SK-N-SH (cell line): ENCODE data around the gene DPH7. TPM values are rescaled to one million over a fixed set of nuclear protein-coding genes. Genes with fewer than 3 reads are reported as not detected.

Experiments used
- CTCF ChIA-PET: fragments of 300-600, 350-600 bp; formaldehyde crosslinking; extraction: SDS; loops from one replicate; lab custom pipeline; 2021; lab: Yijun Ruan, JAX
- POLR2A ChIA-PET: fragments of 350-600 bp; sonication (Branson Sonifier 250); formaldehyde crosslinking; extraction: SDS; loops from one replicate; lab custom pipeline; 2020; ENCODE audit warnings: antibody characterized with exemption, inconsistent platforms; lab: Yijun Ruan, JAX
- DNase-seq: peaks from one replicate; pipeline ENCODE4 v3.0.0; 2012
- H2AFZ ChIP-seq: fragments of 200-600 bp; sonication (generic); 2 replicates; pipeline ENCODE4 v1.8.1; 2016; ENCODE audit warnings: antibody characterized with exemption, mild to moderate bottlenecking, low read depth
- H3F3A ChIP-seq: fragments of 200-600 bp; sonication (generic); replicated peaks from 2 replicates; pipeline ENCODE3; 2016; ENCODE audit warnings: antibody characterized with exemption, mild to moderate bottlenecking; ENCODE audit not compliant: insufficient read depth
- H3K27ac ChIP-seq, 2 experiments: fragments of 200-500 bp in 1 of 2; fragments of 200-600 bp in 1 of 2; sonication (Bioruptor generic) in 1 of 2; sonication (generic), shearing (Covaris generic) in 1 of 2; 2 replicates each; pipeline versions ENCODE4 v1.5.1 to v1.6.1; 2014 to 2016; ENCODE audit warnings: low read depth in 2 of 2, inconsistent platforms in 1 of 2, low read length in 1 of 2, mild to moderate bottlenecking in 1 of 2, mixed read lengths in 1 of 2
- H3K27me3 ChIP-seq: fragments of 200-600 bp; sonication (generic), shearing (Covaris generic); 2 replicates; pipeline ENCODE4 v1.6.1; 2016; ENCODE audit warnings: mixed run types; ENCODE audit not compliant: insufficient read depth
- H3K36me3 ChIP-seq, 2 experiments: fragments of 200-500 bp in 1 of 2; fragments of 200-600 bp in 1 of 2; sonication (Bioruptor generic) in 1 of 2; sonication (generic) in 1 of 2; replicated peaks in 1 of 2; 2 replicates each; pipeline versions ENCODE3 to v1.5.1; 2014 to 2016; ENCODE audit warnings: low read length in 1 of 2, mild to moderate bottlenecking in 1 of 2; ENCODE audit not compliant: insufficient read depth in 2 of 2, control insufficient read depth in 1 of 2
- H3K4me1 ChIP-seq, 2 experiments: fragments of 200-500 bp in 1 of 2; fragments of 200-600 bp in 1 of 2; sonication (Bioruptor generic) in 1 of 2; sonication (generic), shearing (Covaris generic) in 1 of 2; 2 replicates each; pipeline versions ENCODE4 v1.5.1 to v1.6.1; 2014 to 2016; ENCODE audit warnings: low read depth in 1 of 2, low read length in 1 of 2, mixed run types in 1 of 2; ENCODE audit not compliant: insufficient read depth in 2 of 2, control insufficient read depth in 1 of 2
- H3K4me2 ChIP-seq: fragments of 200-600 bp; sonication (generic), shearing (Covaris generic); 2 replicates; pipeline ENCODE4 v1.6.1; 2017; ENCODE audit warnings: mixed run types
- H3K4me3 ChIP-seq, 2 experiments: fragments of 200-500 bp in 1 of 2; fragments of 200-600 bp in 1 of 2; sonication (Bioruptor generic) in 1 of 2; sonication (generic), shearing (Covaris generic) in 1 of 2; 2 replicates each; pipeline versions ENCODE4 v1.5.1 to v1.8.1; 2014 to 2016; ENCODE audit warnings: low read depth in 2 of 2, inconsistent platforms in 1 of 2, low read length in 1 of 2, mild to moderate bottlenecking in 1 of 2, mixed read lengths in 1 of 2, moderate library complexity in 1 of 2
- H3K79me2 ChIP-seq: fragments of 200-600 bp; sonication (generic); 2 replicates; pipeline ENCODE4 v1.8.1; 2017; ENCODE audit warnings: mild to moderate bottlenecking; ENCODE audit not compliant: insufficient read depth
- H3K9ac ChIP-seq: fragments of 200-600 bp; sonication (generic); 2 replicates; pipeline ENCODE4 v1.6.1; 2017; ENCODE audit warnings: mixed run types
- H3K9me2 ChIP-seq: fragments of 200-600 bp; sonication (generic); 2 replicates; pipeline ENCODE4 v1.6.1; 2017; ENCODE audit warnings: mixed run types
- H3K9me3 ChIP-seq: fragments of 200-600 bp; sonication (generic); 2 replicates; pipeline ENCODE4 v1.6.1; 2017; ENCODE audit warnings: mixed run types, mild to moderate bottlenecking, moderate library complexity
- H4K20me1 ChIP-seq: fragments of 200-600 bp; sonication (generic); 2 replicates; pipeline ENCODE4 v1.6.1; 2017; ENCODE audit warnings: mild to moderate bottlenecking, mixed run types; ENCODE audit not compliant: insufficient read depth
- CHD2 ChIP-seq: fragments of 150-350 bp; IDR thresholded peaks from 2 replicates; pipeline ENCODE4 v1.6.1; 2018; ENCODE audit warnings: low read length; ENCODE audit not compliant: partially characterized antibody
- CTCF ChIP-seq: fragments of 200-600 bp; sonication (generic); IDR thresholded peaks from 2 replicates; pipeline ENCODE4 v1.6.1; 2017; ENCODE audit warnings: antibody characterized with exemption, mild to moderate bottlenecking, moderate library complexity
- EZH2phosphoT487 ChIP-seq: fragments of 200-600 bp; sonication (generic); IDR thresholded peaks from 2 replicates; pipeline ENCODE4 v1.6.1; 2017; ENCODE audit warnings: low read depth, mixed run types, mild to moderate bottlenecking, antibody characterized with exemption, moderate library complexity, borderline replicate concordance
- FOXJ3 ChIP-seq: sonication (generic); formaldehyde crosslinking; IDR thresholded peaks from 2 replicates; pipeline ENCODE4 v1.5.1; 2020; ENCODE audit warnings: mild to moderate bottlenecking, missing genetic modification reagents
- GATA2 ChIP-seq: sonication (generic); formaldehyde crosslinking; IDR thresholded peaks from 2 replicates; pipeline ENCODE4 v1.5.0; 2020; ENCODE audit warnings: mild to moderate bottlenecking, missing genetic modification reagents
- MXI1 ChIP-seq: IDR thresholded peaks from 2 replicates; pipeline ENCODE4 v1.6.1; 2012; ENCODE audit warnings: mild to moderate bottlenecking, low read depth, low read length, improper control_type of control experiment
- RFX5 ChIP-seq: IDR thresholded peaks from 2 replicates; pipeline ENCODE4 v1.6.1; 2012; ENCODE audit warnings: mild to moderate bottlenecking, improper control_type of control experiment, low read length
- SIN3A ChIP-seq: IDR thresholded peaks from 2 replicates; pipeline ENCODE4 v1.6.1; 2012; ENCODE audit warnings: low read depth, mild to moderate bottlenecking, low read length, moderate library complexity, borderline replicate concordance
- SMC3 ChIP-seq: IDR thresholded peaks from 2 replicates; pipeline ENCODE4 v1.6.1; 2012; ENCODE audit warnings: low read depth, low read length, improper control_type of control experiment
- TAF1 ChIP-seq: IDR thresholded peaks from 2 replicates; pipeline ENCODE4 v1.6.1; 2012; ENCODE audit warnings: low read depth, mild to moderate bottlenecking, low read length, moderate library complexity, borderline replicate concordance
- USF2 ChIP-seq: fragments of 150-350 bp; IDR thresholded peaks from 2 replicates; pipeline ENCODE4 v1.6.1; 2017; ENCODE audit warnings: antibody characterized with exemption, low read length, low read depth, borderline replicate concordance
- YY1 ChIP-seq: IDR thresholded peaks from 2 replicates; pipeline ENCODE4 v1.4.0; 2012; ENCODE audit warnings: low read depth, mild to moderate bottlenecking
- WGBS: methylation state at CpG from one replicate; pipeline ENCODE4 v1.1.6; 2017; ENCODE audit warnings: low lambda C conversion rate; 5-methylcytosine and 5-hydroxymethylcytosine counted together
- polyA plus RNA-seq, 3 experiments: library from polyadenylated mRNA; depleted of rRNA; stranded (reverse); fragments of >200 nt; gene quantifications; 2 replicates each; pipeline ENCODE4 v1.2.3, GENCODE V29; 2012
- TF ChIP-seq, protein P1 (sequence below): IDR thresholded peaks from 2 replicates; pipeline ENCODE4 v1.4.0; 2012; ENCODE audit warnings: low read depth, borderline replicate concordance
- TF ChIP-seq, protein P2 (sequence below): fragments of 150-350 bp; IDR thresholded peaks from 2 replicates; pipeline ENCODE4 v1.6.1; 2016; ENCODE audit warnings: mild to moderate bottlenecking, low read depth, low read length
- TF ChIP-seq, protein P3 (sequence below): IDR thresholded peaks from 2 replicates; pipeline ENCODE4; 2012

The DPH7 gene
- polyA plus RNA-seq, 1 of the 3 experiments (the other 2 are of a cell fraction): 59.9 TPM

GRCh38 chr9:137552022-137552768 is 26.5 kb downstream of the DPH7 start:
- TF ChIP-seq GATA2 (0 out of 2 replicates have a peak, but pooled peaks have one; percentile 8), TAF1 (peak; percentile 16; the same call in 1 of the 2 replicates), RFX5 (no peak), FOXJ3 (CRISPR knock-in tag) (no peak), SIN3A (no peak)
- TF ChIP-seq, protein P1, sequence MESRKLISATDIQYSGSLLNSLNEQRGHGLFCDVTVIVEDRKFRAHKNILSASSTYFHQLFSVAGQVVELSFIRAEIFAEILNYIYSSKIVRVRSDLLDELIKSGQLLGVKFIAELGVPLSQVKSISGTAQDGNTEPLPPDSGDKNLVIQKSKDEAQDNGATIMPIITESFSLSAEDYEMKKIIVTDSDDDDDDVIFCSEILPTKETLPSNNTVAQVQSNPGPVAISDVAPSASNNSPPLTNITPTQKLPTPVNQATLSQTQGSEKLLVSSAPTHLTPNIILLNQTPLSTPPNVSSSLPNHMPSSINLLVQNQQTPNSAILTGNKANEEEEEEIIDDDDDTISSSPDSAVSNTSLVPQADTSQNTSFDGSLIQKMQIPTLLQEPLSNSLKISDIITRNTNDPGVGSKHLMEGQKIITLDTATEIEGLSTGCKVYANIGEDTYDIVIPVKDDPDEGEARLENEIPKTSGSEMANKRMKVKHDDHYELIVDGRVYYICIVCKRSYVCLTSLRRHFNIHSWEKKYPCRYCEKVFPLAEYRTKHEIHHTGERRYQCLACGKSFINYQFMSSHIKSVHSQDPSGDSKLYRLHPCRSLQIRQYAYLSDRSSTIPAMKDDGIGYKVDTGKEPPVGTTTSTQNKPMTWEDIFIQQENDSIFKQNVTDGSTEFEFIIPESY: no peak
- Histone ChIP-seq H3K36me3 (peaks cover 17 to 20% of the 10 kb centered on the region in 2 experiments), H3K4me3 (peak overlapping the region; percentile 73 to 83), H3K9me3 (no peaks in the 10 kb centered on the region), H3K9ac (peak overlapping the region; percentile 76), H2AFZ (no peak overlapping the region), H3K27me3 (no peaks in the 10 kb centered on the region), H4K20me1 (no peaks in the 10 kb centered on the region), H3K4me1 (peaks cover 5 to 12% of the 10 kb centered on the region in 2 experiments; a peak in 1 of 4 replicates), H3K27ac (peak overlapping the region; percentile 40 to 56; a peak in 3 of 4 replicates), H3K9me2 (no peaks in the 10 kb centered on the region), H3K4me2 (peak overlapping the region; percentile 97), H3F3A (peaks cover 12% of the 10 kb centered on the region), H3K79me2 (peaks cover 21% of the 10 kb centered on the region)
- 36% methylated on average over 3 of the region's 58 CpGs for WGBS
- ChIA-PET CTCF (interaction anchor here (0.7 to 2.4 kb wide), 10 partner anchors 11 to 270 kb away, joined by 3 to 10 read pairs (median 4); partner anchors contain the start of genes DPH7, EXD3 and NOXA1), POLR2A (interaction anchor here (0.9 to 1.2 kb wide), 2 partner anchors 37 to 245 kb away, joined by 3 read pairs; no protein-coding TSS in a partner anchor)
- DNase-seq: no peak

GRCh38 chr9:137551264-137552021 is 27.3 kb downstream of the DPH7 start, which contains the start of gene MRPL41:
Gene MRPL41, plus strand, starts transcription at chr9:137551879. Its CDS starts 203 bp downstream, at chr9:137552082.
- Histone ChIP-seq H3K4me2 (peak within 1 kb of the TSS; percentile 97), H3K36me3 (peaks cover 10 to 19% of the 10 kb centered on the region in 2 experiments), H3K27me3 (no peaks in the 10 kb centered on the region), H3K9ac (peak within 1 kb of the TSS; percentile 76), H4K20me1 (no peaks in the 10 kb centered on the region), H3K4me1 (peaks cover 5 to 12% of the 10 kb centered on the region in 2 experiments; a peak in 1 of 4 replicates), H3K4me3 (peak within 1 kb of the TSS; percentile 73 to 83), H2AFZ (0 out of 2 replicates have a peak within 1 kb of the TSS, but pooled peaks have one; percentile 63), H3K79me2 (peaks cover 21% of the 10 kb centered on the region; the same call in 1 of the 2 replicates), H3K9me3 (no peaks in the 10 kb centered on the region), H3K27ac (peak within 1 kb of the TSS; percentile 40 to 72; a peak in 3 of 4 replicates), H3K9me2 (no peaks in the 10 kb centered on the region), H3F3A (peaks cover 12% of the 10 kb centered on the region)
- CTCF ChIA-PET: interaction anchor here (0.7 to 2.4 kb wide), 11 partner anchors 10 to 269 kb away, joined by 3 to 10 read pairs (median 3); partner anchors contain the start of genes DPH7, EXD3 and NOXA1
- DNase-seq: peak; percentile 99
- WGBS: 2% methylated on average over 20 of the region's 106 CpGs
- POLR2A ChIA-PET: interaction anchor here (0.6 to 0.9 kb wide), 3 partner anchors 9 to 244 kb away, joined by 3 read pairs; no protein-coding TSS in a partner anchor
- TF ChIP-seq CHD2: peak; percentile 36
- TF ChIP-seq, protein P2, sequence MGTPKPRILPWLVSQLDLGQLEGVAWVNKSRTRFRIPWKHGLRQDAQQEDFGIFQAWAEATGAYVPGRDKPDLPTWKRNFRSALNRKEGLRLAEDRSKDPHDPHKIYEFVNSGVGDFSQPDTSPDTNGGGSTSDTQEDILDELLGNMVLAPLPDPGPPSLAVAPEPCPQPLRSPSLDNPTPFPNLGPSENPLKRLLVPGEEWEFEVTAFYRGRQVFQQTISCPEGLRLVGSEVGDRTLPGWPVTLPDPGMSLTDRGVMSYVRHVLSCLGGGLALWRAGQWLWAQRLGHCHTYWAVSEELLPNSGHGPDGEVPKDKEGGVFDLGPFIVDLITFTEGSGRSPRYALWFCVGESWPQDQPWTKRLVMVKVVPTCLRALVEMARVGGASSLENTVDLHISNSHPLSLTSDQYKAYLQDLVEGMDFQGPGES: peak; percentile 36; the same call in 1 of the 2 replicates
- TF ChIP-seq MXI1: peak; percentile 68
- no peak for TF ChIP-seq YY1
- TF ChIP-seq CTCF: peak; percentile 47
- no peak for TF ChIP-seq USF2
- TF ChIP-seq, protein P3, sequence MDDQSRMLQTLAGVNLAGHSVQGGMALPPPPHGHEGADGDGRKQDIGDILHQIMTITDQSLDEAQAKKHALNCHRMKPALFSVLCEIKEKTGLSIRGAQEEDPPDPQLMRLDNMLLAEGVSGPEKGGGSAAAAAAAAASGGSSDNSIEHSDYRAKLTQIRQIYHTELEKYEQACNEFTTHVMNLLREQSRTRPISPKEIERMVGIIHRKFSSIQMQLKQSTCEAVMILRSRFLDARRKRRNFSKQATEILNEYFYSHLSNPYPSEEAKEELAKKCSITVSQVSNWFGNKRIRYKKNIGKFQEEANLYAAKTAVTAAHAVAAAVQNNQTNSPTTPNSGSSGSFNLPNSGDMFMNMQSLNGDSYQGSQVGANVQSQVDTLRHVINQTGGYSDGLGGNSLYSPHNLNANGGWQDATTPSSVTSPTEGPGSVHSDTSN: no peak; the same call in 1 of the 2 replicates
- no peak for TF ChIP-seq EZH2phosphoT487
- peak; percentile 53 for TF ChIP-seq SMC3
